Panc1 (cell line): Measurements from ENCODE around the gene HRH3.

Experiments used
- CTCF ChIP-seq: fragments of 450-650 bp; IDR thresholded peaks from 2 replicates; pipeline ENCODE4 v1.5.1; 2017; ENCODE audit warnings: mild to moderate bottlenecking
- POLR2AphosphoS5 ChIP-seq: IDR thresholded peaks from 2 replicates; pipeline ENCODE4 v1.6.1; 2012; ENCODE audit warnings: mild to moderate bottlenecking, low read depth, low read length, moderate library complexity
- REST ChIP-seq, 2 experiments: IDR thresholded peaks; 2 replicates each; pipeline ENCODE4 v1.6.1; 2011 to 2012; ENCODE audit warnings: low read depth in 2 of 2, control low read depth in 1 of 2, low read length in 1 of 2, mild to moderate bottlenecking in 1 of 2, moderate library complexity in 1 of 2; ENCODE audit not compliant: insufficient read depth in 1 of 2
- SIN3A ChIP-seq: IDR thresholded peaks from 2 replicates; pipeline ENCODE4 v1.6.1; 2012; ENCODE audit warnings: low read depth, mild to moderate bottlenecking, low read length, moderate library complexity, borderline replicate concordance; ENCODE audit not compliant: insufficient read depth
- TCF7L2 ChIP-seq: IDR thresholded peaks from 2 replicates; pipeline ENCODE4 v1.6.1; 2011; ENCODE audit warnings: mild to moderate bottlenecking, low read depth, low read length, inconsistent platforms

GRCh38 chr20:62211769-62212288 is 8.2 kb downstream of the HRH3 start:
- TF ChIP-seq CTCF (no peak), POLR2AphosphoS5 (no peak), TCF7L2 (no peak), REST (IDR thresholded peaks at IDR 0.05; ENCODE audit: insufficient read depth in 1 of 2, low read depth in 2 of 2, low read length in 1 of 2) (no peak), SIN3A (no peak)
